MM.1S (cell line): ENCODE data around the gene MON2.

Source experiments
- CTCF ChIP-seq: fragments of 300-600 bp; sonication (generic); IDR thresholded peaks from 2 replicates; pipeline ENCODE4 v1.5.1; 2016; ENCODE audit warnings: antibody characterized with exemption, low read length, mixed read lengths
- EZH2 ChIP-seq: fragments of 300-600 bp; sonication (generic); optimal IDR thresholded peaks from 2 replicates; pipeline ENCODE3; 2017; ENCODE audit warnings: low read depth, mild to moderate bottlenecking, antibody characterized with exemption, low read length, mixed read lengths

- TF ChIP-seq CTCF, result no peak
- no peak for TF ChIP-seq EZH2
These were observed 139.4 kb downstream of the MON2 start for GRCh38 chr12:62605981-62606380.
